Chondrocyte (in vitro differentiated cells): ENCODE data around the gene SBK1. TPM values are rescaled to one million over a fixed set of nuclear protein-coding genes. Genes with fewer than 3 reads are reported as not detected.
A peak's percentile ranks its signal among the peaks of the same experiment; 100 is the strongest.

Source experiments
- DNase-seq: peaks from one replicate; pipeline ENCODE4 v3.0.0; 2021; ENCODE audit warnings: mixed read lengths, low spot score
- H3K27ac Mint-ChIP-seq: one replicate; pipeline ENCODE4 v1.8.0; 2021; ENCODE audit warnings: mild to moderate bottlenecking, moderate library complexity, mixed read lengths; ENCODE audit not compliant: unreplicated experiment
- H3K27me3 Mint-ChIP-seq: 2 replicates; pipeline ENCODE4 v1.8.0; 2021; ENCODE audit warnings: low read depth, mixed read lengths
- H3K36me3 Mint-ChIP-seq: 2 replicates; pipeline ENCODE4 v1.8.0; 2021; ENCODE audit warnings: low read depth, mixed read lengths
- H3K4me1 Mint-ChIP-seq: 2 replicates; pipeline ENCODE4 v1.8.0; 2021; ENCODE audit warnings: low read depth, mild to moderate bottlenecking, mixed read lengths
- H3K4me3 Mint-ChIP-seq: one replicate; pipeline ENCODE4 v1.8.0; 2021; ENCODE audit warnings: mild to moderate bottlenecking, moderate library complexity, mixed read lengths; ENCODE audit not compliant: unreplicated experiment
- H3K9me3 Mint-ChIP-seq: 2 replicates; pipeline ENCODE4 v1.8.0; 2021; ENCODE audit warnings: low read depth, mixed read lengths
- total RNA-seq: library from RNA; stranded (reverse); gene quantifications from 3 replicates; pipeline ENCODE4 v1.2.1, GENCODE V29; 2021
- TF ChIP-seq, protein P1 (sequence below): fragments of 200-600 bp; sonication (generic); IDR thresholded peaks from 2 replicates; pipeline ENCODE4 v1.5.0; 2021; ENCODE audit warnings: antibody characterized with exemption, mild to moderate bottlenecking, moderate library complexity

The SBK1 gene
- total RNA-seq, 1 donor from 2014 or later = 1.5 TPM

DNA sequence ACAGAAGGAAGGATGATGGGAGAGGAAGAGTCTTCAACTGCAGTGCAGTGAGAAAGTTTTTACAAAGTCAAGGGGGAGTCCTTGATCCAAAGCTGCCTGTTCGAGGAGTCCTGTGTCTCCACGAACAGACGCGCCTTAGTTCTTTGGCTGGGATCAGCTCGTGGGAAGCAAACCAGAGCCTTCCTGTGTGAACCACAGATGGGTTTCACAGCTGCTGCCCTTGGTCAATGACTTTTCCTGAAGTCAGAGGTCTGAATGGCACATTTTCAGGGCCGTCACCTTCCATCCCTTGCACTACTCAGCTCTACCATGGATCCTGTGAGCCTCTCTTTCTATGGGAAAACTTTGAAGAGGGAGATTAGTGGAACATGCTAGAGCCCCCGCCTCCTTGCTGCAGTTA, 4.2 kb upstream of the SBK1 start:
- no peaks in the 10 kb centered on the region for H3K36me3 Mint-ChIP-seq
- H3K27me3 Mint-ChIP-seq = peaks cover 4% of the 10 kb centered on the region
- H3K27ac Mint-ChIP-seq = no peak overlapping the region
- H3K9me3 Mint-ChIP-seq = no peaks in the 10 kb centered on the region
- no peak overlapping the region for H3K4me3 Mint-ChIP-seq
- TF ChIP-seq, protein P1, sequence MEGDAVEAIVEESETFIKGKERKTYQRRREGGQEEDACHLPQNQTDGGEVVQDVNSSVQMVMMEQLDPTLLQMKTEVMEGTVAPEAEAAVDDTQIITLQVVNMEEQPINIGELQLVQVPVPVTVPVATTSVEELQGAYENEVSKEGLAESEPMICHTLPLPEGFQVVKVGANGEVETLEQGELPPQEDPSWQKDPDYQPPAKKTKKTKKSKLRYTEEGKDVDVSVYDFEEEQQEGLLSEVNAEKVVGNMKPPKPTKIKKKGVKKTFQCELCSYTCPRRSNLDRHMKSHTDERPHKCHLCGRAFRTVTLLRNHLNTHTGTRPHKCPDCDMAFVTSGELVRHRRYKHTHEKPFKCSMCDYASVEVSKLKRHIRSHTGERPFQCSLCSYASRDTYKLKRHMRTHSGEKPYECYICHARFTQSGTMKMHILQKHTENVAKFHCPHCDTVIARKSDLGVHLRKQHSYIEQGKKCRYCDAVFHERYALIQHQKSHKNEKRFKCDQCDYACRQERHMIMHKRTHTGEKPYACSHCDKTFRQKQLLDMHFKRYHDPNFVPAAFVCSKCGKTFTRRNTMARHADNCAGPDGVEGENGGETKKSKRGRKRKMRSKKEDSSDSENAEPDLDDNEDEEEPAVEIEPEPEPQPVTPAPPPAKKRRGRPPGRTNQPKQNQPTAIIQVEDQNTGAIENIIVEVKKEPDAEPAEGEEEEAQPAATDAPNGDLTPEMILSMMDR = no peak
- no peak for DNase-seq
- peaks cover 14% of the 10 kb centered on the region for H3K4me1 Mint-ChIP-seq

DNA sequence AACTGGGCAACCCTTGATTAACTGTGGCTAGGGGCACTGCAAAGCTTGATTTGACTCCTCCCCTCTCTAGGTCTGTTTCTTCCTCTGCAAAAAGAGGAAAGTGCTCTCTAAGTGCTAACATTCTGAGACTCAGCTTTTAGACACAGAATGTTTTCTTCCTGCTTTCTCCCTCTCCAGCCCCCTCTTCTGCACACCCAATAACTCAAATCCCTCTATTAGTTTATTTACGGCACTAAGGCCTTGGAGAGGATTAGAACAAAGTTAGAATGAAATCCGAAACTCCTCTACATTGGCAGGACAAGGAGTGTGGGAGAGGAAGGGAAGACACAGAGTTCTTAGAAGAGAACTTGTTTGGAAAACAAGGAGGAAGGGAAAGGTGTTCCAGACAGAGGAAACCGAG, 3.3 kb upstream of the SBK1 start:
- DNase-seq = no peak
- H3K9me3 Mint-ChIP-seq = no peaks in the 10 kb centered on the region
- H3K27ac Mint-ChIP-seq = no peak overlapping the region
- no peaks in the 10 kb centered on the region for H3K36me3 Mint-ChIP-seq
- TF ChIP-seq, protein P1 = no peak
- peaks cover 4% of the 10 kb centered on the region for H3K27me3 Mint-ChIP-seq
- H3K4me1 Mint-ChIP-seq = peaks cover 12% of the 10 kb centered on the region
- H3K4me3 Mint-ChIP-seq = no peak overlapping the region

DNA sequence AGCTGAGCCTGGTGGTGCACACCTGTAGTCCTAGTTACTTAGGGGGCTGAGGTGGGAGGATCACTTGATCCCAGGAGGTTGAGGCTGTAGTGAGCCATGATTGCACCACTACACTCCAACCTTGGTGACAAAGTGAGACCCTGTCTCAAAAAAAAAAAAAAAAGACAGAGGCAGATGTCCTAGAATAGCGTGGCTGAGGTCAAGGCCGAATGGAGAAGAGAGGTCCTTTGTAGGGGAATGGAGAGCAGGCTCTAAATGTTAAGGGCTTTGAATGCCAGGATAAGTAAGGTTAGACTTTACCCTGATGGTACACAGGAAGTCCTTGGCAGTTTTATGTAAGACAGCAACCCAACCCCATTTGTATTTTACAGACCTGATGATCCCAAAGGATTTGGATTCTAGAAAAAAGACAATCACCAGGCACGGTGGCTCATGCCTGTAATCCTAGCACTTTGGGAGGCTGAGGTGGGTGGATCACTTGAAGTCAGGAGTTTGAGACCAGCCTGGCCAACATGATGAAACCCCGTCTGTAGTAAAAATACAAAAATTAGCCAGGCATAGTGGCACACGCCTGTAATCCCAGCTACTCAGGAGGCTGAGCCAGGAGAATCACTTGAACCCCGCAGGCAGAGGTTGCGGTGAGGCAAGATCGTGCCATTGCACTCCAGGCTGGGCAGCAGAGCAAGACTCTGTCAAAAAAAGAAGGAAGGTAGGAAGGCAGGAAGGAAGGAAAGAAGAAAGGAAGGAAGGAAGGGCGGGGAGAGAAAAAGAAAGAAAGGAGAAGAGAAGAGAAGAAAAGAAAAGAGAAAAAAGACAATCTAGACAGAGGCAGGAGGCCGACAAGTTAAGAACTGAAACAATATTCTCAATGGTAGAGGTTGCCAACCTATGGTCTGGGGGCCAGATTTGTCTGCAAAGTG, 2.1 kb upstream of the SBK1 start:
- H3K4me3 Mint-ChIP-seq = no peak overlapping the region
- TF ChIP-seq, protein P1 = no peak
- no peak overlapping the region for H3K27ac Mint-ChIP-seq
- peaks cover 8% of the 10 kb centered on the region for H3K4me1 Mint-ChIP-seq
- DNase-seq = no peak
- no peaks in the 10 kb centered on the region for H3K36me3 Mint-ChIP-seq
- H3K9me3 Mint-ChIP-seq = no peaks in the 10 kb centered on the region
- H3K27me3 Mint-ChIP-seq = peaks cover 4% of the 10 kb centered on the region

DNA sequence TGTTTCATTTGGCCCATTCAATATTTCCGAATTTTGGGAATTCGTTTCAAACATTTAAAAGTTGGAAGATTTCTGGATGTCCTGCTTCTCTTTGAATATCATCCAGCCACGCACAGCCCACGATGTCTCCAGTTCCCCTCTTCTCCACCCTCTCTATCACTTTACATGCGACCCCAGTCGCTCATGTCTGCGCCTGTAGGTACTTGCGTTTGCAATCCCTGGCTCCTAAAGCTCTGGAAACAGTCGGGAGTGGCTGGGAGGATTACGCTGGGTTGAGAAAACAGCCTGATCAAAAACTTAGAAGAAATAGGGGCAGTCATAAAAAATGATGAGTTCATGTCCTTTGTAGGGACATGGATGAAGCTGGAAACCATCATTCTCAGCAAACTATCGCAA, 1.5 kb upstream of the SBK1 start:
- Mint-ChIP-seq H3K4me1 (peaks cover 8% of the 10 kb centered on the region), H3K36me3 (no peaks in the 10 kb centered on the region), H3K9me3 (no peaks in the 10 kb centered on the region), H3K4me3 (no peak overlapping the region), H3K27me3 (peaks cover 3% of the 10 kb centered on the region), H3K27ac (no peak overlapping the region)
- DNase-seq = no peak
- TF ChIP-seq, protein P1 = no peak

DNA sequence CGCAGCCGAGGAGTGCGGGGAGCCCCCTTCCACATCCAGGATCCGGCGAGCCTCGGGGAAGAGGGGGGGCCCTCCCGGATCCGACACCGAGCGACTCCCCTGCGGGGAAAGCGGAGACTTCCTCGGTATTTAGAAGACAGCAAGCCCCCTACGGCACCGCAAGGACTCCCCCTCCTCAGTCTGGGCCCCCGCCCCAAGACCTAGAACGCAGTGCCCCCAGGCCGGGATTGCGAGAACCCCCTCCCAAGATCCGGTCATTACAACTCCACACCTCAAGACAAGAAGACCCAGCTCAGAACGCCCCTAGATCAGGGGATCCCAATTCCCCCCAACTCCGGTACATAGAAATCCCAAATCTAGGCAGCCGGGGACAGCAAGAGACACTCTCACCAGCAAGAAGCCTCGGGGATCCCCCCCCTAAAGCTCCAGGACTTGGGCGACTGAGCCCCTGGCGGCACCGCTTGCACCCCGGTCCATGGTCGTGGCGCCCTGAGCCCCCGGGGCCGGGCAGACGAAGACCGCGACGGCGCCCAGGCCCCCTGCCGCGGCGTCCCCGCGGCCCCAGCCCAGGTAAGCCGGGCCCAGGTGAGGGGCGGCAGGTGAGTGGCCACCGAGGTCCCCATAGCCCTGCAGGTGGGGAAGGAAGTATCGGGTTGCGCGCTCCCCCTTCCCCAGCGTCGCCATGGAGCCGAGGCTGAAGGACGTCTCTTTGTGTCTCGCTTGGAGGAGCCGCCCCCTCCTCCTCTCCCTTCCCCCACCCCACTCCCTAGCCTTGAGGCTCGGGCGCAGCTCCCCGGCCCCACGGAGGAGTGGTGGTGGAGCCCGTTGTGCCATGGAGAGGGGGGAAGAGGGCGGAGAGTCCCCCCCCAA, 641 bp downstream of the SBK1 start:
- Mint-ChIP-seq H3K4me1 (peaks cover 8% of the 10 kb centered on the region), H3K9me3 (no peaks in the 10 kb centered on the region), H3K27ac (no peak overlapping the region)

More for the DNA sequence above, 641 bp downstream of the SBK1 start:
- TF ChIP-seq, protein P1 = no peak
- no peak for DNase-seq
- H3K36me3 Mint-ChIP-seq = no peaks in the 10 kb centered on the region
- H3K27me3 Mint-ChIP-seq = peaks cover under 1% of the 10 kb centered on the region
- H3K4me3 Mint-ChIP-seq = peak overlapping the region; percentile 68
